Uterus (tissue), 4 donors: Measurements from ENCODE around the gene PRDM15. TPM values are rescaled to one million over a fixed set of nuclear protein-coding genes. Genes with fewer than 3 reads are reported as not detected.

ENCODE experiments used
- DNase-seq, 2 donors: peaks; one replicate each; pipeline ENCODE4 v3.0.0-alpha.2; 2019 to 2020
- H3K27ac ChIP-seq, 2 donors: fragments of 200-600 bp; sonication (generic); 1 replicate in 1 of 2; 2 replicates in 1 of 2; pipeline ENCODE4 v1.5.1; 2016 to 2018
- H3K27me3 ChIP-seq, 2 donors: fragments of 200-600 bp; sonication (generic); one replicate each; pipeline ENCODE4 v1.5.1; 2018 to 2019; ENCODE audit warnings: control low read depth in 1 of 2
- H3K36me3 ChIP-seq, 2 donors: fragments of 200-600 bp; sonication (generic); one replicate each; pipeline ENCODE4 v1.5.1; 2019; ENCODE audit warnings: control low read depth in 1 of 2
- H3K4me1 ChIP-seq, 2 donors: fragments of 200-600 bp; sonication (generic); one replicate each; pipeline ENCODE4 v1.5.1; 2018 to 2019; ENCODE audit warnings: control low read depth in 1 of 2
- H3K4me3 ChIP-seq, 2 donors: fragments of 200-600 bp; sonication (generic); 1 replicate in 1 of 2; 2 replicates in 1 of 2; pipeline ENCODE4 v1.5.1; 2018 to 2019; ENCODE audit warnings: mild to moderate bottlenecking in 1 of 2
- H3K9me3 ChIP-seq, 2 donors: fragments of 200-600 bp; sonication (generic); one replicate each; pipeline ENCODE4 v1.5.1; 2019; ENCODE audit warnings: control low read depth in 1 of 2
- POLR2A ChIP-seq, 2 donors: fragments of 450-650 bp; IDR thresholded peaks; one replicate each; pipeline ENCODE4 v1.6.1; 2016; ENCODE audit warnings: antibody characterized with exemption in 2 of 2, mild to moderate bottlenecking in 1 of 2, moderate library complexity in 1 of 2
- intact Hi-C: fragments of 100-400 bp; cut with DNase I; formaldehyde crosslinking; loops from one replicate; pipeline ENCODE4 v1.15.1; 2023; ENCODE audit warnings: low total_unique reads
- total RNA-seq, 4 donors: library from RNA; depleted of rRNA in 3 of 4; stranded (reverse); fragments of >200 nt in 3 of 4; gene quantifications; one replicate each; pipeline versions ENCODE4 v1.1.0 to v1.2.4, GENCODE V29; 2014 to 2023
- TF ChIP-seq, protein P1 (sequence below), 4 experiments: fragments of 200-600 bp in 2 of 4; fragments of 450-650 bp in 2 of 4; sonication (generic) in 2 of 4; IDR thresholded peaks; one replicate each; pipeline ENCODE4 v1.5.1; 2016 to 2019; ENCODE audit warnings: antibody characterized with exemption in 4 of 4, mild to moderate bottlenecking in 2 of 4, moderate library complexity in 1 of 4
- donor health status: DM: yes; HTN: yes; CAD: no.

The PRDM15 gene
- total RNA-seq, 4 donors from 2014 or later, result 5.9 to 11.0 (median 6.5) TPM

DNA sequence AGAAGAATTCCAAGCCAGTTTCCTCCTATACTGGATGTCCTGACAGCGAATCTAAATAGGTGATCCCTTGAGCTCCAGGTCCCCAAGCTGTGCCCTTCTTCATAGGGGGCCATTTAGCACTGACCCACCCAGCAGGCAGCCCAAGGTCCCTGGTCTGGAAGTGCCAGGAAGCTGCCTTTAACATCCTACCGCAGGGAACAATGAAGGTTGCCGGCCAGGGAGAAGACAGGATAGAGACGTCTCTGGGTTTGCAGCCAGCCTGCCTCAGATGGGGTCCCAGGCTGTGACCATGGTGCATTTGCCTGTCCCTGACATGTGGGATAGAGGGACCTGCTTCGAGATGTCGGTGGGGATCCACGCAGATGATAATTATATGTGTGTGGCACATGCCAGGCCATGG lies 109.6 kb downstream of the PRDM15 start:
- peaks cover 14 to 52% of the 10 kb centered on the region in 2 donors for H3K27me3 ChIP-seq
- no peaks in the 10 kb centered on the region for H3K9me3 ChIP-seq
- DNase-seq, result no peak

GRCh38 chr21:41769111-41769510 lies 110.0 kb downstream of the PRDM15 start:
- DNase-seq, result no peak
- Histone ChIP-seq H3K4me1 (peaks cover 0 to 5% of the 10 kb centered on the region in 2 donors), H3K9me3 (no peaks in the 10 kb centered on the region), H3K27ac (no peak overlapping the region), H3K4me3 (peak overlapping the region in 1 of 2 donors; percentile 2), H3K27me3 (peaks cover 14 to 50% of the 10 kb centered on the region in 2 donors), H3K36me3 (no peaks in the 10 kb centered on the region)
- intact Hi-C loops, result no loop called here
- TF ChIP-seq, protein P1, sequence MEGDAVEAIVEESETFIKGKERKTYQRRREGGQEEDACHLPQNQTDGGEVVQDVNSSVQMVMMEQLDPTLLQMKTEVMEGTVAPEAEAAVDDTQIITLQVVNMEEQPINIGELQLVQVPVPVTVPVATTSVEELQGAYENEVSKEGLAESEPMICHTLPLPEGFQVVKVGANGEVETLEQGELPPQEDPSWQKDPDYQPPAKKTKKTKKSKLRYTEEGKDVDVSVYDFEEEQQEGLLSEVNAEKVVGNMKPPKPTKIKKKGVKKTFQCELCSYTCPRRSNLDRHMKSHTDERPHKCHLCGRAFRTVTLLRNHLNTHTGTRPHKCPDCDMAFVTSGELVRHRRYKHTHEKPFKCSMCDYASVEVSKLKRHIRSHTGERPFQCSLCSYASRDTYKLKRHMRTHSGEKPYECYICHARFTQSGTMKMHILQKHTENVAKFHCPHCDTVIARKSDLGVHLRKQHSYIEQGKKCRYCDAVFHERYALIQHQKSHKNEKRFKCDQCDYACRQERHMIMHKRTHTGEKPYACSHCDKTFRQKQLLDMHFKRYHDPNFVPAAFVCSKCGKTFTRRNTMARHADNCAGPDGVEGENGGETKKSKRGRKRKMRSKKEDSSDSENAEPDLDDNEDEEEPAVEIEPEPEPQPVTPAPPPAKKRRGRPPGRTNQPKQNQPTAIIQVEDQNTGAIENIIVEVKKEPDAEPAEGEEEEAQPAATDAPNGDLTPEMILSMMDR (IDR thresholded peaks at IDR 0.05), result no peak
- TF ChIP-seq POLR2A (IDR thresholded peaks at IDR 0.05), result no peak

More for the DNA sequence above, 109.6 kb downstream of the PRDM15 start:
- Histone ChIP-seq H3K4me3 (no peak overlapping the region), H3K27ac (no peak overlapping the region), H3K36me3 (no peaks in the 10 kb centered on the region), H3K4me1 (peaks cover 0 to 5% of the 10 kb centered on the region in 2 donors)
- TF ChIP-seq, protein P1 (IDR thresholded peaks at IDR 0.05), result no peak
- TF ChIP-seq POLR2A (IDR thresholded peaks at IDR 0.05), result no peak
- intact Hi-C loops, result no loop called here

DNA sequence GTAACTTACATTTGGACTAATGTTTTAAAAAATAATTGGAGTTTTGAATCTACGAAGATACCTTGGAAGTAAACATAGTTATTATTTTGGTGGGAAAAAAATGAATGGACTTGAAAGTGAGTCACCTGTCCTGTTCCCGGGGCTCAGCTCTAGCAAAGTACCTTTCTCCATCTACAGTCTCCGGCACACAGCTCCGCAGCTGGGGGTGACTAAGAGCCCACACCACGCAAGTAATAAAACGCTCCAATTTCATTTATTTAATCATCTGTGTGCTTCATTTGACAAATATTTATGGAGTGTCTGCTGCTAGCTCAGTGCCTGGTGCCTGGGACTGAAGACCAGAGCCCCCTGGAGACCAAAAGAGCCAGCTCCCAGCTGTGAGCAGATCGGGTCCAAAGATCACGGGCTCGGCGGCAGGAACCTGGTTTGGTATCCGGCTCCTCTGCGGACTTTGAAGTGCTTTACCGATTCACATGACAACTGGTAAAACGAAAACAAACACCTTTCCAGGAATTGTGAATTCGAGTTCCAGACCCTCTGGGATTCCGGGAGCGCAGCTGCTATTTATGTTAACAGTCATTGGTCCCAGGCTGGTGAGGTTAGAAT lies 110.6 kb downstream of the PRDM15 start:
- Histone ChIP-seq H3K9me3 (no peaks in the 10 kb centered on the region), H3K4me3 (peak overlapping the region in 1 of 2 donors; percentile 2), H3K27me3 (peaks cover 14 to 49% of the 10 kb centered on the region in 2 donors), H3K36me3 (no peaks in the 10 kb centered on the region), H3K27ac (no peak overlapping the region), H3K4me1 (peaks cover 0 to 5% of the 10 kb centered on the region in 2 donors)
- TF ChIP-seq, protein P1 (IDR thresholded peaks at IDR 0.05), result no peak
- TF ChIP-seq POLR2A (IDR thresholded peaks at IDR 0.05), result no peak
- no peak for DNase-seq
- intact Hi-C loops, result no loop called here

- Histone ChIP-seq H3K27me3 (peaks cover 14 to 49% of the 10 kb centered on the region in 2 donors), H3K9me3 (no peaks in the 10 kb centered on the region), H3K4me3 (no peak overlapping the region), H3K4me1 (peaks cover 0 to 5% of the 10 kb centered on the region in 2 donors), H3K27ac (no peak overlapping the region), H3K36me3 (no peaks in the 10 kb centered on the region)
- no peak for DNase-seq
- intact Hi-C loops, result no loop called here
- TF ChIP-seq POLR2A (IDR thresholded peaks at IDR 0.05), result no peak
- TF ChIP-seq, protein P1 (IDR thresholded peaks at IDR 0.05), result no peak
Observed at GRCh38 chr21:41767606-41768436, 111.3 kb downstream of the PRDM15 start.
